ENCODE measurements around the gene BBS2.

- TF ChIP-seq CTCF (conservative IDR thresholded peaks at IDR 0.05; ENCODE audit: low read depth, low read length): no peak
- TF ChIP-seq RCOR1 (IDR thresholded peaks at IDR 0.05; ENCODE audit: insufficient replicate concordance, low read length): no peak
- no peak for TF ChIP-seq POLR2A (IDR thresholded peaks at IDR 0.05; ENCODE audit: low read depth, low read length)
- TF ChIP-seq CHD1 (IDR thresholded peaks at IDR 0.05; ENCODE audit: low read depth, low read length): no peak
Observed at GRCh38 chr16:56549744-56550385, 30.0 kb upstream of the BBS2 start.
